Kidney capillary endothelial cell (primary cell): ENCODE results near the gene C16orf95.
"Not testable (repeated sequence)": the region's sequence is repeated elsewhere in the genome, so short reads cannot be mapped to it uniquely, and the experiment has no call there.

Experiments used
- DNase-seq: peaks from one replicate; pipeline ENCODE4 v3.0.0-alpha.2; 2018; ENCODE audit warnings: low spot score

The C16orf95 gene

DNA sequence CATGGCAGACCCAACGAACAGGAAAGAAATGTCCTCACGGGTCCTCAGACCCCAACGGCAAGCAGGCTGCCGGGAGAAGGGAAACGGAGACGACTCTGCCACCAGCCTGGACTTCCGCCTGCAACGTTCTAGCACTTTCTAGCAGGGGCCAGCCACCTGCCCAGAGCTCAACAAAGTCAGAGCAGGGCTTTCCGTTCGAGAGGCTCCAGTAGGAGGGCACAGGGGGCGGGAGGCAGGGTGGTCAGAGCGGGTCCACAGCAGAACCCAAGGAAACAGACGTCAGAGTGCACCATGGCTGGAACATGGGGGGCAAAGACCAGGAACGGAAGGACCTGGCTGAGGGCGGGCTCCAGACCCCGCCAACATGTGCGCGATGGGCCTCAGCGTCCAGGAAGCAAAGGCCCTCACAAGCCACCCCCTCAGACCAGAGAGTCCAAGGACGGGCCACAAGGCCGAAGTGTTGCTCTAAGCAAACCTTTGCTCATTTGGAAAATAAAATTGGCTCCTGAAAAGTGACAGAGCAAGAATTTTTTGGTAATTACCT lies 29.4 kb upstream of the C16orf95 start:
- DNase-seq: no peak

DNA sequence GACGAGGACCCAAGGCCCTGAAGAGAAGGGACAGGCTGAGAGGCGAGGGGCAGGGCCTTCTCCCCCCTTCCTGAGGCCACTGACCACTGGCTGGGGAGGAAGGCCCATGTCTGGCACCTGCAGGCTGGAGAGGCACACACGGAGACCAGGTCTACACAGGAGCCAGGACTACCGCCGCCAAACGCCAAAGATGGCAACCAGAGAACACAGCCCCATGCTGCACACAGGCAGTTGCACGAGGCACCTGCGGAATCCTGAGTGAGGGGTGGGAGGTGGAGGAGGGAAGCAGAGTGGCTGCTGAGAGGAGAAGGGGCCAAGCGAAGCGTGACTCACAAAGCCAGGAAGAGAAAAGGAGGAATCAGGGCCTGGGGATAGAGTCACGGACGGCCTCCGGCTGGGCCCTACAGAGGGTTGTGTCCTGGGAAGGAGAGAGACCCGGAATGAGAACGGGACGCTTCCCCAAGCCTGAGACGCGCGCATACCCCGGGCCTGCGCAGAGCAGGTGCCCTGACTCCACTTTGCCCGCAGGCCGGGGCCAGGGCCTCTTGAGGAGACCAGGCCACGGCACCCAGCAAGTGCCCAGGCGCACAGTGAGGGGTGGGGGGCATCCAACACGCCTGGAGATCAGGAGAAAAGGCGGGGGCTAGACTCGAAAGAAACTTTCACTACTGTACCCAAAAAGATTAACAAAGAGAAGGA lies 28.7 kb upstream of the C16orf95 start:
- no peak for DNase-seq

DNA sequence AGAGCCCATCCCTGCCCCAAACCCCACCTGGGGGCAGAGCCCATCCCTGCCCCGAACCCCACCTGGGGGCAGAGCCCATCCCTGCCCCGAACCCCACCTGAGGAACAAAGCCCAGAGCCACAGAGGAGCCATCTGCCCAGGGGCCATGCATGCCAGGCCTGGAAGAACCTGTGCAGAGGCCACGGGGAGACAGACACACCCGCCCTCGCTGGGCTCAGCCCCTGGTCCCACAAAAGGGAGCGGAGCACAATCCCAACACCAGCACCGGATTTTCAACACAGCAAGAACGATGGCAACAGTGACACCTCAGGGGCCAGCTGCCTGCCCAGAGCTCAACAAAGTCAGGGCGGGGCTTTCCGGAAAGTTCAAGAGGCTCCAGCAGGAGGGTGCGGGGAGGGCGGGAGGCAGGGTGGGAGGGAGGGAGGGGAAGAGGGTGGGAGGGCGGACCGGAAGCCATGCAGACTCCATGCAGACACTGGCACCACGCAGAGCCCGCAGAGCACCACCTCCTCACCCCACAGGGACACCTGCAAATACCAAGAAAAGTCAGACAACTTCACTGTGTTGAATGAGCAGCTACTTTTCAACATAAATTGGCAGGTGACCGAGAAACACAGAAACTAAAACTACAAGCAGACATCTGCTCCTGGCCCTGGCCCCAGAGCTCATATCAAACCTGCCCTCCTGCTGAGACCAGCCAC lies 27.9 kb upstream of the C16orf95 start:
- DNase-seq: no peak

DNA sequence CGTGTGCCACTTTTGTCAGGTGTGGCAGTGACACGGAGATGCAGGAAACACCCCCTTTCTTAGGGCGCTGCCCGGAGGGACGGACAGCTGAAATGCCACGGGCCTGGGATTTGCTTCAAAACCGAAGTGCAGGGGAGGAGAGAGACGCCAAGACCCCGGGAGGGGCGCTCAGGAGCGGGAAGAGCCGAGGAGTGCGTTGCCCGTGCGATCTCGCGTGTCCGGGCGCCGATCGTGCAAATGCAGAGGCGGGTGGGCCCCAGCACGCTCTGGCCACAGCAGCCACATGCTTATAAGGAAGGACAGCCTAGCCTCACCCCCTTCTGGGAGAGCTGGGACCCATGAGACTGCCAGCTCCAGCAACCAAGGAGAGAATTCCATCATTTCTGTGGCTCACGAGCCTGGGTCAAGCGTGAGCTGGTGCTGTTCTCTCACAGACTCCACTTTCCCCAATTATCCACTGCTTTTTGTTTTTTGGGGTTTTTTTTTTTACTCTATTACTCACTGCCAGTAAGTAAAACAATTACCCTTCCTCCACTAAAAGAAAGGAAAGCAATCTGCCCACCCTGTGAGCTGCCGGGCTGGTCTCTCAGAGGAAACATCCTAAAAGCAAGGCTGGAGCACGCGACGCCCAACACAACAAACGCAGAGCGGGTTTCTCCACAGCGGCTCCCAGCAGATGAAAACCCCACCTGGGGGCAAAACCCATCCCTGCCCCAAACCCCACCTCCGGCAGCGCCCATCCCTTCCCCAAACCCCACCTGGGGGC lies 27.2 kb upstream of the C16orf95 start:
- DNase-seq: no peak

DNA sequence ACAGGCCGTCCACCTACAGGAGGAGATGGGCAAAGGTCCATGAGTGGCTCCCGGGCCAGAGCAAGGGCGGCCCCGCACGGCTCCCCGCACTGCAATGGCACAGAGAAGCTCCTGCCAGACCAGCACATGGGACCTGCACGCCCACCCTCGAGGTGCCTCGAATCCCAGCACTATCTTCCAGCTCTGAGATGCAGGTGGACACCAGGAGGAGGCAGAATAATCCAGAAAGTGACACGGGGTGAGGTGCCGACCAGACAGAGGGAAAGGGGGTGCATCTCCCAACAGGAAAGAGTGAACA lies 26.5 kb upstream of the C16orf95 start:
- no peak for DNase-seq

DNA sequence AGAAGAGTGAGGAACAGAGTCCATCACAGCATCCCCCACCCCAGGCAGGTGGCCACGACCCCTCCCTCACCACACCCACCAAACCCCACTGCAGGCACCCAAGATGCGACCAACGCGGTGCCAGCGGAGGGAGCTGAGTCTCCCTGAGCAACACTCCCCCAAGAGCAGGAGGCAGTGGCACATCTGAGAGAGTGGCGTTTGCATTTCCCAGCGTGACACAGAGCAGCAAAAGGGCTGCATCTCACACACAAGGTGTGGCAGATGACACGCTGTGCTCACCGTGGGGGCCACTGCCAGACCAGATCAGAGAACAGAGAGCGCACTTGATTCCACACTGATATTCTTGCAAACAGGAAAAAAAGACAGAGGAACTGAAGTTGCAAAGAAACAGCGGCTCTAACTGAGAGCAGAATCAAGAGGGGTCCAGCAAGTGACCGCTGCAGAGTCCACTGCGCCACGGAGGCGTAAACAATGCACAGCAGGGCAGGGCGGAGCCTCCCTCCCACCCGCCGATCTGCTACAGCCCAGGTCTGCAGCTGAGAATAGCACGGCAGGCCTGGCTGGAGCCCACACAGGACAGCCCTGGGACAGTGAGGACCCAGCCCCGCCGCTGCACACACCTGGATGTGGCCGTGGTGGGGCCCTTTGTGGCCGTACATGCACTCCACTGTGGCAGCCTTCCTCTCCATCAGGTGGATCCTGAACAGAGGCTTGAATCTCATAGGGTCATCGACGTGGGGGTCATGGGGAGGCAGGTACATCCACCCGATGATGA lies 26.0 kb upstream of the C16orf95 start:
- no peak for DNase-seq

DNA sequence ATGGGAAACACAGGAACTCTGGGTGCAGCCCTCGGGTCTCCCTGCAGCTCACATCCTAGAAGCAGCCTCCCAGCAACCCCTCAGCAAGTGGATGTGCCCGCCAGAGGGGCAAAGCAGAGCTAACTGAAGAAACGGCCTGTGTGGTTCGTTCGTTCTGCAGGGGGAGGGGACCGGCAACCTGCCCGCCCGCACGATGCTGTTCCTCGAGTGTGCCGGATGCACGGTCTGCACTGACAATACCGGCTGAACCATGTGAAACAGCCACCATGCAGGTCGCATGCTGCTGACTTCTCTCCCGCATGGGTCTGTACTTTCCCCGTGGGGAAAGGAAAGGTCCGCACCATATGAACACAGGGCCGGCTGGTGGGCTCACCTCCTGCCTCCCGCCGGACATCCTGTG lies 25.3 kb upstream of the C16orf95 start:
- DNase-seq: no peak

DNA sequence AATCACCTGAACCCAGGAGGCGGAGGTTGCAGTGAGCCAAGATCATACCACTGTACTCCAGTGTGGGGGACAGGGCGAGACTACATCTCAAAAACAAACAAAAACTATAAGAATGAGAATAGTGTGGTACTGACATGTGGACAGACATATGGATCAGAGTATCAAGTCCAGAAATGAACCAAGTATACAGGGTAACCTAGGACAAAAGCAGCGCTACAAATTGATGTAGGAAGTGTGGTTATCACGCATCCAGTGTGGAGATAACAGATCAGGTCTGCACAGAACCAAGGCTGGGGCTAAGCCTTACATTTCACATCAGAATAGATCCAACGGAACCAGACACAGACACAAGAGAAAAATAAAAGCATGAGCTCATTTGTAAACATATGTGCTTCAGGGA lies 23.0 kb upstream of the C16orf95 start:
- DNase-seq: no peak

DNA sequence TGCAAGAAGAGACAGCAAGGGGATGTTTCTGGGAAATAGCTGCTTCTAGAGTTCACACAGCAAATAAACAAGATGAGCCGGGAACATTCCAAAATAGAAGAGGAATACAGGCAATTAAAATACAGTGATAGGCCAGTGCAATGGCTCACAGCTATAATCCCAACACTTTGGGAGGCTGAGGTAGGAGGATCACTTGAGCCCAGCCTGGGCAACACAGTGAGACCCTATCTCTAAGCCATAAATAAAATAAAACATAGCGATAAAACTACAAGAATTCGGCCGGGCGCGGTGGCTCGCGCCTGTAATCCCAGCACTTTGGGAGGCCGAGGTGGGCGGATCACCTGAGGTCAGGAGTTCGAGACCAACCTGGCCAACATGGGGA lies 22.5 kb upstream of the C16orf95 start:
- not testable (repeated sequence) for DNase-seq

DNA sequence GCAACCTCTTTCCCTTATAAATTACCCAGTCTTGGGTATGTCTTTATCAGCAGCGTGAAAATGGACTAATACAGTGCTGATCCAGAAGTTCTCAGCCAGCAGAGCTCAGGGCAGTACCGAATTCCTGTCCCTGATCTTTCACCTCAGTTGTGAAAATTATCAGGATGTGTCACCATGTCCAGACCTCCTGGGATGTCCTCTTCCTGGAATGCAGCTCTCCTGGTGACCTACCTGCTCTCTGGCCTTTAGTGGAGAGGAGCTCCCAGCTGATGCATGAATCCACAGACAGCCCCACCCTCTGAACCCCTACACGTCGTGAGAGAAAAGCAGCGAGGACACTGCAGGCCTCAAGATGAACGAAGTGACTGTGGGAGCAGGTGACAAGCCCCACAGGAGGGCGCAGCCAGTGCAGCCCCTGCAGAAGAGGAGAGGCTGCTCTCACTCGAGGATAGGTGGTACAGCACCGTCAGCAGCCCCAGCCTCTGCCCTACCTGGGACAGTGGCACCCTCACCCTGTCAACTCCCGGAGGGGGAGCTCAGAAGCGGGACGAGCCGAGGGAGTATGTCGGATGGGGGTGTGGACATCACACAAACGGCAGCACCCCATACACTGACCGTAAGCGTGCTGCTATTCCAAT lies 22.0 kb upstream of the C16orf95 start:
- DNase-seq: no peak

DNA sequence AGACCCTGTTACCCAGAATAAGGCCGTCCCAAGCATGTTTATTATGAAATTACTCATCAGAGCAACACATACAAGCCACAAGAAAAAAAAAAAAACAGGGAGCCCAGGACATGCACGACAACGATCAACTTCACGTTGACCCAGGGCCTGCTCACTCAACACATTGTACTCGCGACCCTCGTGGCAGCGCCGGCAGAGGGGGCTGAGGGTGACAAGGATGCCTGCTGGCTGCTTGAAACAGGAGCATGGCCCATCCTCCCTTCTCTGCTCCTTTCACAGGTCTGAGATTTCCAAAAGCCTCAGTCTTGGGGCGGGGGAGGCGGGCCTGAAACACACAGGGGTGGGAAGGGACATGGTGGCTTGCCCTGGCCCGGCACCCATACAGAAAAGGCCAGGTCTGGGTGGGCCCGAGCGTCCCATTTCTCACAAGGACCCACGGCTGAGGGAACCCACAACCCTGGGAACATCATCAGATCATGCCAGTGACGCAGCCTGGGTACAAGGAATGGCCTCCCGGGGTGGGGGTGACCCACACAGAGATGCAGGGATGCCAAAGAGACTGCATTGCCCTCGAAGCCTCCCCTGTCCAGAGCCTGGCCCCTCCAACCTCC lies 21.1 kb upstream of the C16orf95 start:
- DNase-seq: no peak

DNA sequence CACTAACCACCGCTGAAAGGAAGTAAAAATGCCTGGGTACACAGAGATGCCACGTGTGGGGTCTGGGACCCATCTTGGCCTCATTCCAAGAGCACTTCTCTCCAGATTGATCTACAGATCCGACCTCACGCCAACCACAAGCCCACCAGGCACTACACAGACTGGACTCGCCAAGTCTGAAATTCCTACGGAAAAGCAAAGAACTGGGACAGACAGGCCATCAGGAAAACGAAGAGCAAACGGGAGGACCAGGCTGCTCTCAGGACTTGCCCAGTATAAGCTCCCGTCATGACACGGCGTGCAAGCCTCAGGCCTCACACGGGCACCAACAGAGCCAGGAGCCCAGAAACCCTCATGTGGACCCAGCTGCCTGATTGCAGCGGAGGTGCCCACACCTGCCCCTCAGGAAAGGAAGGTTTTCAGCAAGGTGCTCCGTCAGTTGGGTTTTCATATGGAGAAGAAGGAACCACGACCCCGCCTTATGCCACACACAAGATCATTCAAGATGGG lies 20.1 kb upstream of the C16orf95 start:
- no peak for DNase-seq

DNA sequence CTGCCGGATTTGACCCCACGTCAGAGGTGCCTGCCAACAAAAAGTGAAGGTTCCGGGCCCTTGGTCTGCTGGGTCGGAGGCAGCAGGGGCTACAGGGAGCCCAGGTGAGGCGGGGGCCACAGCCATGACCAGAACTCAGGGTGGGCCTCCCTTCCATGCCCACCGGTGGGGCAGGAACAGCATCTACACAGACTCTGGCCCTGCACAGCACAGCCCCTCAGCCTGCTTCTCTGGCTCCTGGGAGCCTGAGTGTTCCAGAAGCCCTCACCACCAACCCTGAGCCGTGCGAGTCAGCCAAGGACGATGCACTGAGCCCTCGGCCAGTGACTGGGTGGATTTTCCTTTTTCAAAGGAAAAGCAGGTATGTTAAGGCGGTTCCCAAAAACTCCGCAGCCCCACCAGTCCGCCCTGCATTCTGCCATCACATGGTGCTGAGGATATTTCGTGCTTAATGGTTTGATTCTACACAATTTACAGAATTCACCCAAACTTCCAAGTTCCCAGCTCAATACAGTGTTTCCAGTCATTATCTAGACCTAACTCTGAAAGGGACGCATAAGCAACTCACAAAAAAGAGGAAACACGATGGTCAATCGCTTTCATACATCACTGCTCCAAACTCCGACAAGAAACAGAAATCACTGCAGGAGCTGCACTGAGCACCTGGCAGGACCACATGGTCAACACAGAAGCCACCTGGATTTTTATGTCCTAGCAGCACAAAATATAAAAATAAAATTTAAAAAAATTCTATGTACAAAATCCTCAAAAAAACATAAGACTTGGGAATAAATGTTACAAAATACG lies 19.4 kb upstream of the C16orf95 start:
- no peak for DNase-seq

DNA sequence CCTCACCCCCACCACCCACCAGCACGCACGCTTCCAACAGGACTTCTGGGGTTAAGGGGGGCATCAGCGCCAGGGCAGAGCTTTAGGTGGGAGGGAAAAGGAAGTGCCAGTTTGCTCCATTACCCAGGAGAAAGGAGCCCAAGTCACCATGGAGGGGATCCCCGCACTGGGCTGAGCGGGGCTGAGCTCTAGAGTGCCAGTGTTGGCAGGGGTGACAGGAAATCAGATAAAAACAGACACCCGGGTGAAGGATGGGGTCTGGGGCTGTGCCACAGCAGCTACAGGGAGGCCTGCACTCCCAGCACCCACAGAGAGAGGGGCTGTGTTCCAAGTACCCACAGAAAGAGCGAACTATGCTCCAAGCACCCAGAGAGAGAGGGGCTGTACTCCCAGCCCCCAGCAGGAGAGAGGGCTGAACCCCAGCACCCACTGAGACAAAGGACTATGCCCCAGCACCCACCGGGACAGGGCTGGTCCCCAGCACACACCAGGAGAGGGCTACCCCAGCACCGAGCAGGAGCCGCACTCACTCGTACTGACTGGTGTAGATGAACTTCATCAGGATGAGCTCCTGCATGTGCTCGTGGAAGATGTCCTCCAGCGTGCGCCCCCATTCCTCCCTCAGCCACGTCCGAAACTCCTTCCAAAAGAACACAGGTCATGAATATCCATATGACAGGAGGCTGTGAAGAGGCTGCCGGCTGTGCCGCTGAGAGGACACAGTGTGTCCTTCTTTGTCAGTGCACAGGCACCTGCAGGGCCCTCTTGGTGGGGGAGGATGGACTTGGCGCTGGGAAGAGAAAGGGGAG lies 18.6 kb upstream of the C16orf95 start:
- DNase-seq: no peak

DNA sequence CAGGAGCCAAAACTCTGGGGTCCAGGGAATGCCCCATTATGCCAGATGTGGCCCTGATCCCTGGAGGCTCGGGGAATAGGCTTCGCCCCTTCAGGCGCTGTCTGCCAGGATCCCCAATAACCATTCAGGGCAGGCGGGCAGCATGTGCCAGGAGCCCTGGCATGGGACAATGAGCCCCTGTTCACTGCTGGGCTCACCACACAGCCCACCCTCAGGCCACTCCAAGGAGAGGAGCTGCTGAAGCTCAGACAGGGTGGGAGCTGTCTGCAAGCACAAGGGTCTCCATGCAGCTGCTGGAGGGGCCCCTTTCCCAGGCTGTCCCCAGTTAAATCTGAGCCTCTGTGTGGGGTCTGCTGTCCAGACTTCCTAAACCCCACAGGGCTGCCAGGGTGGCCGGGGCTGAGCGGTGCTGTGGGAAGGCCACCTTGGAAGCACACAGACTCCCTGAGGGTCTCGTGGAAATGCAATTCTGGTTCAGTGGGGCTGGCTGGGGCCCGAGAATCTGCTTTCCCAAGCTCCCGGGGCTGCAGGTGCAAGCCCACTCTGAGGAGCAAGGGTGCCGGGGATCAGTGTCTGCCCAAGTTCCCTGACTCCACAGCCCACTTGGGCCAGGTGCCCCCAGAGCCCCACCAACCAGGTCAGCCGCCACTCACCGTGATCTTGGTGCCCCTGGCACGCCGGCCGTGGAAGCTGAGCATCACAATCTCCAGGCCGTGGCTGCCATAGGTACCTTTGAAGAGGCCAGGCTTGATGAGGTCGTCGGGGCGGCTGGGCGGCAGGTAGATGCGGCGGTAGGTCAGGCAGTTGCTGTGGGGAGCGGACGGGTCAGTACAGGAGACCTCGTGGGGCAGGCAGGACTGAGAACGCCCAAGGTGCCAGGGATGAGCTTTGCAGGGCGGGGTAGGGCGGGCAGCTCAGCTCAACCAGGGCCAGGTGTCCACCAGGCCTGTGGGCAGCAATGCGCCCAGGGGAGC lies 17.7 kb upstream of the C16orf95 start:
- DNase-seq: no peak

DNA sequence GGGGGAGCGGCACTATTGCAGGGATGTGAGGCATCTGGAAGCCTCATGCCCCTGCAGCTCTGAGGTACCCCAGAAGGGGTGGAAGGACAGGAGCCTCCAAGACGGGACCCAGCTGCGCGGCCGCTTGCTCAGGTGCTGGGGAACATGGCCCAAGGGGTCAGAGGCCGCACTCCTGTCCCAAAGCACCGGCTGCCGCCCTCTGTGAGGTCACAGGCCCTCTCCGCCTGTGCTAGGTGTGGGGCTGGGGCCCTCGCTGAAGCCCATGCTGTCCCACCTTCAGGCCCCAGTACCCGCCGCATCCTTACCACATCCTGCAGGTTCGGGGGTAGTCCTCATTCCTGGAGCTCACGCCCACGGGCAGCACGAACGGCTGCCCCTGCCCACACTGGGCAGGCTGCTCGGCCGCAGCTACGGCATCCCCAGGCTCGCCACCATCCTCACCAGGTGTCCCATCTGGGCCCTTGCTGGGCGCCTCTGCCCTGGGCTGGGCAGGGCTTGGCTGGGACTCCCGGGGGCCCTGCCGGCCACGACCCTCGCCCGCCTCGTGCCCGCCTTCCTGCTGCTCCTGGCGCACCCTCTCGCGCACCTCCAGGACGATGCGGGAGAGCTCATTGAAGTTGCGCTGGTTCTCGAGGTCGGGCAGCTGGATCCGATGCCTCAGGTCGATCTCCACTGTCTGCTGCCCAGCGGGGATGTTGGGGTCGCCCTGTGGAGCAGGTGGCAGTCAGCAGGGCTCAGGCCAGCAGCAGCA lies 16.6 kb upstream of the C16orf95 start:
- DNase-seq: no peak

DNA sequence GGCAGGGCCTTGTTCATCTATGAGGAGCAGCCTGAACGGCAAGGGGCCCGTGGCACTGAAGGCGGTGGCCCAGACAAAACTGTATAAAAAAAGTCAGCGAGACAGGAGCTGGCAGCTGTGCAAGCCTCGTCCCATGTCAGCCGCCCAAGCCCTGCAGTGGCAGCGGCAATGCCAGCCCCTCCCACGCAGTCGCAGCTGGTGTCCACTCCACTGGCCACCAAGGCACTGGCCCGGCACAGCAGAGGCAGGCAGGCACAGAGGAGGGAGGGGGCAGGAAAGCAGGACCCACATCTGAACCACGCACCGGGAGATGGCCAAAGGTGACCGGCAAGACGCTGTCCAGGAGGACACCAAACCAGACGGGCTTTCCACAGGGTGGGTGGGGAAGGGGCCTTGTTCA lies 15.9 kb upstream of the C16orf95 start:
- DNase-seq: no peak

DNA sequence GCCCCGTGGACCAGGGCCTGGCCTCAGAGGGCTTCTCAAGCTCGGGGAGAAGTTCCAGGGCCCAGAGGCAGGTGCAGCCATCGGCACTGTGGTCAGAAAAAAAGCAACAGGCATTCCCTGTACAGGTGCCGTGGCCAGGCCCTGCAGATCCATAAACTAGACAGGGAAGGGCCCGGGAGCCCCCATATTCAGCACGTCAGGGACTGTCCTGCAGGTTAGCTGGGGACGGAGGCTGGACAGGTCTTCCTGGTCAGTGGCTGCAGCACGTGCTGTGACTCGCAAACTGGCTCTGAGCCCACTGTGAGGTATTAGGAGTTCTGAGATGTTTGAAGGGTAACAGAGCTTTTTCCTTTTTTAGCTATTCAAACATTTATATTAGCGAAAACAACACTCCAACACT lies 15.0 kb upstream of the C16orf95 start:
- DNase-seq: no peak
